H1 (cell line): ENCODE measurements around the gene FGF10. TPM values are rescaled to one million over a fixed set of nuclear protein-coding genes. Genes with fewer than 3 reads are reported as not detected.

Experiments used
- CTCF ChIA-PET: fragments of 300-600 bp; sonication (Branson Sonifier 250); formaldehyde crosslinking; loops from one replicate; lab custom pipeline; 2021; ENCODE audit not compliant: partially characterized antibody; lab: Charles Lee
- POLR2A ChIA-PET: fragments of 300-600 bp; sonication (Branson Sonifier 250); formaldehyde crosslinking; loops from one replicate; lab custom pipeline; 2021; ENCODE audit warnings: inconsistent platforms; ENCODE audit not compliant: partially characterized antibody; lab: Charles Lee
- DNase-seq, 2 experiments: peaks; one replicate each; pipeline versions ENCODE4 v3.0.0 to v3.0.0-alpha.2; 2010 to 2022; ENCODE audit warnings: low spot score in 2 of 2, low read depth in 1 of 2, mixed read lengths in 1 of 2
- FAIRE-seq: peaks from 2 replicates; lab custom pipeline; 2011; peaks lifted over from hg19 to GRCh38; lab: Jason Lieb, UNC
- H2AFZ ChIP-seq: 2 replicates; pipeline ENCODE4 v1.8.1; 2012; ENCODE audit warnings: low read length, inconsistent platforms
- H2AK5ac ChIP-seq: 2 replicates; pipeline ENCODE4 v1.6.1; 2013; ENCODE audit warnings: low read depth, low read length
- H2BK120ac ChIP-seq: replicated peaks from 2 replicates; pipeline ENCODE3; 2013; ENCODE audit warnings: low read depth, low read length, inconsistent platforms
- H2BK12ac ChIP-seq: 2 replicates; pipeline ENCODE4 v1.6.1; 2013; ENCODE audit warnings: low read depth, low read length
- H2BK15ac ChIP-seq: 2 replicates; pipeline ENCODE4 v1.6.1; 2013; ENCODE audit warnings: low read length
- H2BK20ac ChIP-seq: 2 replicates; pipeline ENCODE4 v1.6.1; 2013; ENCODE audit warnings: low read length
- H2BK5ac ChIP-seq: 2 replicates; pipeline ENCODE4 v1.6.1; 2013; ENCODE audit warnings: low read depth, low read length
- H3K14ac ChIP-seq: 2 replicates; pipeline ENCODE4 v1.6.1; 2013; ENCODE audit warnings: inconsistent platforms; ENCODE audit not compliant: insufficient read length
- H3K18ac ChIP-seq: 2 replicates; pipeline ENCODE4 v1.6.1; 2013; ENCODE audit warnings: low read length; ENCODE audit errors: extremely low read depth
- H3K23ac ChIP-seq: 2 replicates; pipeline ENCODE4 v1.6.1; 2013; ENCODE audit warnings: inconsistent platforms; ENCODE audit not compliant: insufficient read length
- H3K23me2 ChIP-seq: 2 replicates; pipeline ENCODE4 v1.6.1; 2013; ENCODE audit warnings: low read depth, low read length
- H3K27ac ChIP-seq: 2 replicates; pipeline ENCODE4 v1.6.1; 2011; ENCODE audit warnings: low read depth, low read length, inconsistent platforms
- H3K27me3 ChIP-seq, 4 experiments: replicated peaks in 1 of 4; 1 replicate in 1 of 4; 2 replicates in 3 of 4; pipeline versions ENCODE4 v1.6.1 to v1.8.1; 2011 to 2013; ENCODE audit warnings: low read length in 3 of 4, mild to moderate bottlenecking in 3 of 4, inconsistent platforms in 2 of 4, mixed read lengths in 2 of 4, moderate library complexity in 1 of 4; ENCODE audit not compliant: control insufficient read depth in 3 of 4, insufficient read depth in 3 of 4; ENCODE audit errors: extremely low read depth in 1 of 4
- H3K36me3 ChIP-seq, 4 experiments: 2 replicates each; pipeline versions ENCODE4 v1.6.1 to v1.8.1; 2011 to 2013; ENCODE audit warnings: mild to moderate bottlenecking in 4 of 4, low read length in 3 of 4, moderate library complexity in 2 of 4, control low read depth in 1 of 4, inconsistent platforms in 1 of 4; ENCODE audit not compliant: insufficient read depth in 4 of 4, control insufficient read depth in 2 of 4
- H3K4ac ChIP-seq: replicated peaks from 2 replicates; pipeline ENCODE3; 2013; ENCODE audit warnings: low read length, low read depth, mixed read lengths, inconsistent platforms; ENCODE audit not compliant: insufficient read length
- H3K4me1 ChIP-seq, 4 experiments: replicated peaks in 1 of 4; 1 replicate in 1 of 4; 2 replicates in 3 of 4; pipeline versions ENCODE4 v1.6.1 to v1.8.1; 2011 to 2013; ENCODE audit warnings: low read length in 3 of 4, inconsistent platforms in 2 of 4, mixed read lengths in 1 of 4; ENCODE audit not compliant: insufficient read depth in 4 of 4, control insufficient read depth in 3 of 4
- H3K4me2 ChIP-seq, 2 experiments: 2 replicates each; pipeline versions ENCODE4 v1.6.1 to v1.8.1; 2011 to 2013; ENCODE audit warnings: low read depth in 2 of 2, low read length in 2 of 2, control low read depth in 1 of 2, inconsistent platforms in 1 of 2, mild to moderate bottlenecking in 1 of 2; ENCODE audit not compliant: insufficient read depth in 1 of 2
- H3K4me3 ChIP-seq, 4 experiments: fragments of 200-600, 300-600 bp in 1 of 4; sonication (generic), shearing (Covaris generic), sonication (Bioruptor Twin) in 1 of 4; 2 replicates each; pipeline versions ENCODE4 v1.5.1 to v1.8.1; 2011 to 2016; ENCODE audit warnings: low read length in 4 of 4, low read depth in 3 of 4, control low read depth in 2 of 4, inconsistent platforms in 2 of 4, mild to moderate bottlenecking in 2 of 4, mixed read lengths in 1 of 4, moderate library complexity in 1 of 4; ENCODE audit not compliant: insufficient read depth in 2 of 4; ENCODE audit errors: extremely low read depth in 1 of 4
- H3K56ac ChIP-seq: replicated peaks from 2 replicates; pipeline ENCODE3; 2013; ENCODE audit warnings: low read depth, mild to moderate bottlenecking, mixed read lengths, low read length, inconsistent platforms; ENCODE audit not compliant: insufficient read length
- H3K79me1 ChIP-seq: 2 replicates; pipeline ENCODE4 v1.6.1; 2013; ENCODE audit warnings: low read depth, low read length, control low read depth
- H3K79me2 ChIP-seq, 2 experiments: 2 replicates each; pipeline versions ENCODE4 v1.6.1 to v1.8.1; 2012 to 2013; ENCODE audit warnings: low read length in 2 of 2, mild to moderate bottlenecking in 2 of 2, inconsistent platforms in 1 of 2; ENCODE audit not compliant: insufficient read depth in 2 of 2, control insufficient read depth in 1 of 2
- H3K9ac ChIP-seq, 4 experiments: replicated peaks in 1 of 4; 1 replicate in 1 of 4; 2 replicates in 3 of 4; pipeline versions ENCODE4 v1.6.1 to v1.8.1; 2011 to 2013; ENCODE audit warnings: low read depth in 3 of 4, low read length in 3 of 4, control low read depth in 2 of 4, mild to moderate bottlenecking in 2 of 4, moderate library complexity in 2 of 4, inconsistent platforms in 1 of 4; ENCODE audit errors: extremely low read depth in 1 of 4
- H3K9me3 ChIP-seq, 2 experiments: 2 replicates each; pipeline versions ENCODE4 v1.6.1 to v1.8.1; 2012 to 2013; ENCODE audit warnings: mild to moderate bottlenecking in 2 of 2, moderate library complexity in 2 of 2, control low read depth in 1 of 2, inconsistent platforms in 1 of 2, low read depth in 1 of 2, low read length in 1 of 2, mixed read lengths in 1 of 2; ENCODE audit not compliant: insufficient read depth in 2 of 2
- H4K20me1 ChIP-seq, 2 experiments: replicated peaks in 1 of 2; 2 replicates each; pipeline versions ENCODE3 to v1.8.1; 2011 to 2013; ENCODE audit warnings: inconsistent platforms in 2 of 2, low read length in 2 of 2, mild to moderate bottlenecking in 1 of 2; ENCODE audit not compliant: insufficient read depth in 2 of 2, control insufficient read depth in 1 of 2
- H4K5ac ChIP-seq: 2 replicates; pipeline ENCODE4 v1.6.1; 2013; ENCODE audit warnings: low read length, low read depth, mixed read lengths, inconsistent platforms; ENCODE audit not compliant: insufficient read length
- H4K8ac ChIP-seq: 2 replicates; pipeline ENCODE4 v1.8.0; 2013; ENCODE audit warnings: mild to moderate bottlenecking, moderate library complexity, low read length, inconsistent platforms; ENCODE audit not compliant: insufficient read depth; ENCODE audit errors: extremely low read depth
- H4K91ac ChIP-seq: replicated peaks from 2 replicates; pipeline ENCODE3; 2013; ENCODE audit warnings: low read length, mixed read lengths, inconsistent platforms; ENCODE audit not compliant: insufficient read length
- CBX8 ChIP-seq: fragments of 300-800, 300-1000 bp; sonication (generic); IDR thresholded peaks from 2 replicates; pipeline ENCODE4 v1.7.1; 2016; ENCODE audit warnings: low read depth, low read length, borderline replicate concordance
- CEBPB ChIP-seq: IDR thresholded peaks from 2 replicates; pipeline ENCODE4 v1.6.1; 2012; ENCODE audit warnings: low read depth, low read length
- CREB1 ChIP-seq: IDR thresholded peaks from 2 replicates; pipeline ENCODE4 v1.6.1; 2012; ENCODE audit warnings: inconsistent platforms
- CTBP2 ChIP-seq: IDR thresholded peaks from 2 replicates; pipeline ENCODE4 v1.7.0; 2011; ENCODE audit warnings: borderline replicate concordance, mild to moderate bottlenecking, moderate library complexity, mixed read lengths, low read length; ENCODE audit not compliant: insufficient read depth, insufficient read length
- EP300 ChIP-seq, 2 experiments: IDR thresholded peaks; 1 replicate in 1 of 2; 2 replicates in 1 of 2; pipeline ENCODE4 v1.6.1; 2011 to 2012; ENCODE audit warnings: low read depth in 2 of 2, low read length in 2 of 2, mild to moderate bottlenecking in 2 of 2, borderline replicate concordance in 1 of 2, inconsistent platforms in 1 of 2, moderate library complexity in 1 of 2
- GTF2F1 ChIP-seq: IDR thresholded peaks from 2 replicates; pipeline ENCODE4 v1.6.1; 2012; ENCODE audit warnings: low read depth, low read length, improper control_type of control experiment, borderline replicate concordance
- KDM5A ChIP-seq: fragments of 200-600 bp; IDR thresholded peaks from 2 replicates; pipeline ENCODE4 v1.7.1; 2012; ENCODE audit warnings: mild to moderate bottlenecking, low read length, inconsistent platforms, mixed read lengths
- MAX ChIP-seq: IDR thresholded peaks from 2 replicates; pipeline ENCODE4 v1.6.1; 2012; ENCODE audit warnings: inconsistent platforms
- POLR2AphosphoS5 ChIP-seq: IDR thresholded peaks from 2 replicates; pipeline ENCODE4 v1.6.1; 2011; ENCODE audit warnings: low read depth, low read length
- POU5F1 ChIP-seq: IDR thresholded peaks from 2 replicates; pipeline ENCODE4 v1.6.1; 2011; ENCODE audit warnings: low read depth, mild to moderate bottlenecking, low read length, moderate library complexity
- SIN3A ChIP-seq, 2 experiments: IDR thresholded peaks in 1 of 2; conservative IDR thresholded peaks in 1 of 2; 2 replicates each; pipeline ENCODE4 v1.6.1; 2011 to 2012; ENCODE audit warnings: low read length in 2 of 2, improper control_type of control experiment in 1 of 2, low read depth in 1 of 2, mild to moderate bottlenecking in 1 of 2
- SP4 ChIP-seq: IDR thresholded peaks from 2 replicates; pipeline ENCODE4 v1.6.1; 2012; ENCODE audit warnings: low read length, inconsistent platforms
- TAF7 ChIP-seq: optimal IDR thresholded peaks from 2 replicates; pipeline ENCODE3; 2011; ENCODE audit warnings: low read depth, mild to moderate bottlenecking, inconsistent platforms, low read length, moderate library complexity, borderline replicate concordance
- TEAD4 ChIP-seq: IDR thresholded peaks from 2 replicates; pipeline ENCODE4 v1.6.1; 2012; ENCODE audit warnings: low read depth, low read length, inconsistent platforms, mixed read lengths
- WGBS, 2 experiments: shearing (Covaris generic) in 1 of 2; methylation state at CpG; one replicate each; pipeline versions ENCODE4 v1.1.6 to v1.1.7; 2013 to 2015; ENCODE audit warnings: low lambda C conversion rate in 2 of 2, mixed read lengths in 2 of 2, inconsistent platforms in 1 of 2, low coverage in 1 of 2, missing lambda C conversion rate in 1 of 2; ENCODE audit not compliant: insufficient replicate concordance in 2 of 2, insufficient coverage in 1 of 2, insufficient read length in 1 of 2; ENCODE audit errors: extremely low coverage in 1 of 2, missing lambda C conversion rate in 1 of 2; 5-methylcytosine and 5-hydroxymethylcytosine counted together
- polyA plus RNA-seq, 7 experiments: library from polyadenylated mRNA; depleted of rRNA in 3 of 7; stranded (reverse) in 5 of 7; unstranded in 2 of 7; fragments of >200 nt in 5 of 7; fragments of 200-250 nt in 2 of 7; gene quantifications; 1 replicate in 5 of 7; 2 replicates in 1 of 7; 4 replicates in 1 of 7; pipeline versions ENCODE4 v1.2.1 to v1.2.3, GENCODE V29; 2011 to 2013; ENCODE audit warnings: missing spikeins in 2 of 7, mixed read lengths in 2 of 7
- total RNA-seq: library from RNA; stranded (reverse); fragmentation: NEBNext Ultra II Directional; extraction: Animal tissue kit (Norgen Biotek cat#: 25700); gene quantifications from 2 replicates; pipeline ENCODE4 v1.2.1, GENCODE V29; 2021

FGF10 gene
- total and polyA plus RNA-seq, 2 of the 8 experiments (the other 6 are each of a cell fraction or from before 2014, with no cell fraction given): 0.06 to 0.54 TPM

GRCh38 chr5:44321144-44321725, 68.0 kb downstream of the FGF10 start:
- Histone ChIP-seq H3K23ac (no peak overlapping the region), H3K36me3 (no peaks in the 10 kb centered on the region), H2BK15ac (no peak overlapping the region), H4K91ac (no peak overlapping the region), H3K4me2 (no peak overlapping the region), H3K23me2 (no peaks in the 10 kb centered on the region), H3K9me3 (peaks cover 4 to 10% of the 10 kb centered on the region in 2 experiments; a peak in 3 of 4 replicates), H3K79me2 (no peaks in the 10 kb centered on the region), H4K20me1 (no peaks in the 10 kb centered on the region), H2BK5ac (no peak overlapping the region), H2BK20ac (no peak overlapping the region), H2BK120ac (no peak overlapping the region), H3K79me1 (no peaks in the 10 kb centered on the region), H3K18ac (no peak overlapping the region), H3K14ac (no peak overlapping the region), H3K27ac (no peak overlapping the region), H3K9ac (no peak overlapping the region), H2AFZ (no peak overlapping the region), H3K4me1 (no peaks in the 10 kb centered on the region), H3K56ac (no peak overlapping the region), H2BK12ac (no peak overlapping the region), H3K4me3 (no peak overlapping the region), H3K27me3 (no peaks in the 10 kb centered on the region), H4K5ac (no peak overlapping the region), H4K8ac (no peak overlapping the region), H2AK5ac (no peak overlapping the region), H3K4ac (no peak overlapping the region)
- ChIA-PET POLR2A (no interaction called here), CTCF (interaction anchor here (0.6 to 1.5 kb wide), 2 partner anchors 11 to 186 kb away, joined by 4 to 5 read pairs; no protein-coding TSS in a partner anchor)
- no peak for FAIRE-seq
- WGBS, 2 experiments: 88% methylated on average over 3 of the region's 3 CpGs; no CpG with 5 or more reads in 1 of the 2 experiments
- no peak for DNase-seq
- TF ChIP-seq GTF2F1: no peak
- TF ChIP-seq POLR2AphosphoS5: no peak
- no peak for TF ChIP-seq CEBPB
- no peak for TF ChIP-seq CTBP2
- no peak for TF ChIP-seq POU5F1
- no peak for TF ChIP-seq KDM5A
- TF ChIP-seq TAF7: no peak
- no peak for TF ChIP-seq CREB1
- no peak for TF ChIP-seq CBX8
- TF ChIP-seq EP300 (IDR thresholded peaks at IDR 0.05; ENCODE audit: borderline replicate concordance in 1 of 2, low read depth in 2 of 2, low read length in 2 of 2): no peak
- TF ChIP-seq TEAD4: no peak
- TF ChIP-seq SP4: no peak
- no peak for TF ChIP-seq SIN3A (conservative IDR thresholded peaks at IDR 0.05 in 1 of 2, IDR thresholded peaks at IDR 0.05 in 1 of 2; ENCODE audit: low read depth in 1 of 2, low read length in 2 of 2)
- no peak for TF ChIP-seq MAX
